ENCODE data around the gene MYO1H.

Gene MYO1H

DNA sequence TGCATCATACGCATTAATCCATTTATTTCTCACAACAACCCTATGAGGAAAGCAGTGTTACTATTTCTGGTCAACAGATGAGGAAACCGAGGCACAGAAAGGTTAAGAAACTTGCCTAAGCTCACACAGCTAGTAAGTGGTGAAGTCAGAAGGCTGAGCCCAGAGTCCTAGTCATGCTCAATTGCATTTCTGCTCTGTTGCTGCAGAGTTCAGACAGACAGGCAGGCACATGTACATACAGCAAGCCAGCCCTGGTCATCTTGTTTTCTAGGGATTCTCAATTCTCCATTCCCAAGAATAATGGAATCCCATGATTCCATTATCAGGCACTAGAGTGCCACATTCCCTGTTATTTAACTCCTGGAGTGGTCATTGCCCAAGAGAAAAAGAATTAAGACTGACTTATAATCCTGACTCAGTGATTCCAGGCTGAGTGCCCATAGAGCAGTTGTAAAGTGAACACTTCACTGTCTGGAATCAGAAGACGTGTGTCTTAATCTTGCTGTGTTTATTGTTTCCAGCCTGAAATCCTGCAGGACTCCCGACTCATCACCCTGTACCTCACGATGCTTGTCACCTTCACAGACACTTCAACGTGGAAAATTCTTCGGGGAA is 140.5 kb downstream of the MYO1H start:
- TF ChIP-seq, protein P1, sequence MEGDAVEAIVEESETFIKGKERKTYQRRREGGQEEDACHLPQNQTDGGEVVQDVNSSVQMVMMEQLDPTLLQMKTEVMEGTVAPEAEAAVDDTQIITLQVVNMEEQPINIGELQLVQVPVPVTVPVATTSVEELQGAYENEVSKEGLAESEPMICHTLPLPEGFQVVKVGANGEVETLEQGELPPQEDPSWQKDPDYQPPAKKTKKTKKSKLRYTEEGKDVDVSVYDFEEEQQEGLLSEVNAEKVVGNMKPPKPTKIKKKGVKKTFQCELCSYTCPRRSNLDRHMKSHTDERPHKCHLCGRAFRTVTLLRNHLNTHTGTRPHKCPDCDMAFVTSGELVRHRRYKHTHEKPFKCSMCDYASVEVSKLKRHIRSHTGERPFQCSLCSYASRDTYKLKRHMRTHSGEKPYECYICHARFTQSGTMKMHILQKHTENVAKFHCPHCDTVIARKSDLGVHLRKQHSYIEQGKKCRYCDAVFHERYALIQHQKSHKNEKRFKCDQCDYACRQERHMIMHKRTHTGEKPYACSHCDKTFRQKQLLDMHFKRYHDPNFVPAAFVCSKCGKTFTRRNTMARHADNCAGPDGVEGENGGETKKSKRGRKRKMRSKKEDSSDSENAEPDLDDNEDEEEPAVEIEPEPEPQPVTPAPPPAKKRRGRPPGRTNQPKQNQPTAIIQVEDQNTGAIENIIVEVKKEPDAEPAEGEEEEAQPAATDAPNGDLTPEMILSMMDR (conservative IDR thresholded peaks at IDR 0.05; ENCODE audit: low read depth, low read length) = no peak
- no peak overlapping the region for H3K4me3 ChIP-seq (ENCODE audit: low read depth, low read length)
- DNase-seq (ENCODE audit: low read depth) = no peak

DNA sequence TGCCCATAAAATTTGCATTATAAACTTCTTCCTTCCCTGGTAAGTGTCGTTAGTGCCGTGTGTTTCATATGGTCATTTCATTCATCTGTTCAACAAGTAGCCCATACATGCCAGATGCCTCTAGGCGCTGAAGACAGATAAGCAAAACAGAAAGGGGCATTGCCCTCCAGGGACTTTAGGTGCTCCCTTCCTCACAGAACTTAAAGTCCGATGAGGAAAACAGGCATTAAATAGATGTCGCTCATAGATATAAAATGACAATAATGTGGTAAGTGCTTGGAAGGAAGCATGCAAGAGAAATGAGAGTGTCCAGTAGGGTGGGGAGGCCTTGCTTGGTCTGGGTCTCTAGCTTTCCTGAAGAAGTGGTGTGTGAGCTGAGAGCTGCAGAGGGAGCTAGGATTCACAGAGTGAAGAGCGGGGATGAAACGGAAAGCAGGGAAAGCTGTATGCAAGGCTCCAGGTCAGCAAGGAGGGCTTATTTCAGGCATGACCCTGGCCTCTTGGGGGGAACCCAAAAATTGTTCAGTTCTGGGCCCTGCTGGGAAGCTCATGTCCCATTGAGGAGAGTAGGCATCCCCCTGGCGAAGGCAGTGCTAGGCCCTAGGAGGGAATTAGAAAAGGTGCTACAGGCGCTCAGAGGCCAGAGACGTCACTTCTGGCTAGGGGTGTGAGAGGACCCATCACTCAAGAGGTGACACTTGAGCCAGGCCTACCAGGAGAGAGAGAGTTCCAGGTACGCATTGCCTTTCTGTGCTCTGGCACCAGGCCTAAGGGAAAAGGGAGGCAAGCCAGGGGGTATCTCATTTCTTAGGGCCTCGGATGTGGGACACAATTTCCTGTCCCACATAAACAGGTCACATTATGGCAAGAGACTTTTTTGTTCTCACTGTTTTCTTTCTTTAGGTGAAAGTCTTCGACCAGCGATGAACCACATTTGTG is 141.6 kb downstream of the MYO1H start:
- TF ChIP-seq, protein P1 (conservative IDR thresholded peaks at IDR 0.05; ENCODE audit: low read depth, low read length) = no peak
- H3K4me3 ChIP-seq (ENCODE audit: low read depth, low read length) = no peak overlapping the region
- DNase-seq (ENCODE audit: low read depth) = no peak

DNA sequence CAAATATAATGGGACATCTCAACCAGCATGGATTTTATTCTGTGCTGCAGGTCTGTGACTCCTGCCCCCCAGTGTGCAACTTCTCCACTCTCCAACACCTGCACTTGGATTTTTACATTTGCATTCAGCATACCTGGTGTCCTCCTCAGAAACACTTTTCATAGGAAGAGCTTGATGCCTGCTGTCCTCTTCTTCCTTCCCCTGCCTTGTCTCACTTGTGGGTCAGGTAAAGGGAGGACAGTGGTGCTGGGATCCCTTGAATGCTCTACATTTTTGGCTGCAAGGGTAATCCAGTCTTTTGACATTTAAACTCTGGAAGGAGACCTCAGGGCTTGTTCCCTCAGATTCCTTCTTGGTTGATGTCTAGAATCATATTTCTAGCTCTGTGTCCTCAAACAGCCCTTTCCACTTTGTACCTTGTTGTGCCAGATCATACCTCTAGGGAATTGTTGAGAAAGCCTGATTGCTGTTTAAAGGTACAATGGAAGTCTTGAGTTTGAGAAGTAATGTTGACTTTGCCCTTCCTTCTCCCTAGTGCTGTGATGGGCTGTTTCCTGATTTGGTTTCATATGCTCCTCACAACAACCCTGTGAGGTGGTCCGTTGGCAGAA is 142.4 kb downstream of the MYO1H start:
- DNase-seq (ENCODE audit: low read depth) = no peak
- TF ChIP-seq, protein P1 (conservative IDR thresholded peaks at IDR 0.05; ENCODE audit: low read depth, low read length) = no peak
- H3K4me3 ChIP-seq (ENCODE audit: low read depth, low read length) = no peak overlapping the region

DNA sequence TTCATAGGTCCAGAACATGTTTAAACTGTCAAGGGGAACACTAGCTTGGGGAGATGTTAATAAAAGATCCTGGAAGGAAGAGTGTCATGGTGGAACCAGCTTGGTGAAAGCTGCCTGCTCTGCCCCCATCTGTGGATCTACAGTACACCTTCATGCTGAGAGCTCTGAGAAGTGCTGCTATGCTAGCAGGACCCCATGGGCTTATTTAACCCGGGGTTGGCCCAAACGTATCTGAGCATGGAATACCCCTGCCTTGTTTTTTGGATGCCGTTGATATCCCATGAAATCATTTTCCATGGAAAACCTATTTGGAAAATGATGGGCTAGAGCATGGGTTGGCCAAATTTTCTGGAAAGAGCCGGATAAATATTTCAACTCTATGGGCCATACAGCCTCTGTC is 144.0 kb downstream of the MYO1H start:
- DNase-seq (ENCODE audit: low read depth) = no peak
- TF ChIP-seq, protein P1 (conservative IDR thresholded peaks at IDR 0.05; ENCODE audit: low read depth, low read length) = no peak

DNA sequence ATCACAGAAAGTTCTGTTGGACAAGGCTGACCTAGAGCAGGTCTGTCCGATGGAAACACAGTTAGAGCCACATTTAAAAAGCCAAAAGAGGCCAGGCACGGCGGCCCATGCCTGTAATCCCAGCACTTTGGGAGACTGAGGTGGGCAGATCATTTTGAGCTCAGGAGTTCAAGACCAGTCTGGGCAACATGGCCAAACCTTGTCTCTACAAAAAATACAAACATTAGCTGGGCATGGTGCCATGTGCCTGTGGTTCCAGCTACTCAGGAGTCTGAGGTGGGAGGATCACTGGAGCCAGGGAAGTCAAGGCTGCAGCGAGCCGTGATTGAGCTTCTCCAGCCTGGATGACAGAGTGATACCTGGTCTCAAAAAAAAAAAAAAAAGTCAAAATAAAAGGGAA is 144.7 kb downstream of the MYO1H start:
- DNase-seq (ENCODE audit: low read depth) = no peak
- no peak overlapping the region for H3K4me3 ChIP-seq (ENCODE audit: low read depth, low read length)
- TF ChIP-seq, protein P1 (conservative IDR thresholded peaks at IDR 0.05; ENCODE audit: low read depth, low read length) = no peak

More for the DNA sequence above, 144.0 kb downstream of the MYO1H start:
- H3K4me3 ChIP-seq (ENCODE audit: low read depth, low read length) = no peak overlapping the region

DNA sequence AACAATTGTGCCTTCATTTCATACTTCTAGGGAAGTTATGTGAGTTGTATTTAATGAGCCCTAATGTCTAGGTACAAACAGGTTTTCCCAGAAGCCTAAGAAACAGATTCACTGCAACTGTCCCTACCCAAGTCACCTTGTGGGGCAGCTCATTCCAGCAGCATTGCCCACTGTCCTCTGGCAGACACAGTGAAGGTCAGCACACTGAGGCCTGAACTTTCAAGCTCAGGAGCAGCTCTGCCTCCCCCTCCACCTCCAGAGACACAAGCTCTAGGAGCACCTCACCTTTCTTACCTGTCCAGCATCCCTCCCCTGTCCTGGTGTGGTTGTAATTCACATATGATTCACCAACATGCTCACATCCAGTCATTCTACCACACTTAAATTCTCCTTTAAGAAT is 145.4 kb downstream of the MYO1H start:
- no peak overlapping the region for H3K4me3 ChIP-seq (ENCODE audit: low read depth, low read length)
- no peak for DNase-seq (ENCODE audit: low read depth)
- TF ChIP-seq, protein P1 (conservative IDR thresholded peaks at IDR 0.05; ENCODE audit: low read depth, low read length) = no peak
